ENCODE results near the gene ABHD1. TPM values are rescaled to one million over a fixed set of nuclear protein-coding genes. Genes with fewer than 3 reads are reported as not detected.

ABHD1 gene
- total RNA-seq, 3 donors from 2014 or later (not counting 1 experiment from before 2014, with no cell fraction given): 0.88 to 2.4 (median 1.2) TPM

GRCh38 chr2:27099334-27099955 lies 24.2 kb upstream of the ABHD1 start:
- peaks cover 0 to under 1% of the 10 kb centered on the region in 2 donors for H3K27me3 Mint-ChIP-seq (ENCODE audit: low read depth in 2 of 2)
- H3K4me1 Mint-ChIP-seq: peaks cover 0 to 16% of the 10 kb centered on the region in 2 donors

GRCh38 chr2:27100036-27100435 lies 23.6 kb upstream of the ABHD1 start:
- Mint-ChIP-seq H3K27ac (no peak overlapping the region), H3K9me3 (no peaks in the 10 kb centered on the region), H3K27me3 (ENCODE audit: low read depth in 2 of 2) (peaks cover 0 to 2% of the 10 kb centered on the region in 2 donors), H3K4me1 (peaks cover 0 to 16% of the 10 kb centered on the region in 2 donors), H3K4me3 (no peak overlapping the region), H3K36me3 (no peaks in the 10 kb centered on the region)
- H3K27ac ChIP-seq (ENCODE audit: low read length): no peak overlapping the region
- ATAC-seq (no peak), DNase-seq (no peak)
- no peaks in the 10 kb centered on the region for H3K9me3 ChIP-seq (ENCODE audit: control insufficient read depth, insufficient read depth, low read length)
- no peak overlapping the region for H3K4me3 ChIP-seq (ENCODE audit: low read length)
- TF ChIP-seq CTCF (IDR thresholded peaks at IDR 0.05): no peak
- no peaks in the 10 kb centered on the region for H3K27me3 ChIP-seq (ENCODE audit: control insufficient read depth, insufficient read depth, low read length)
- H3K36me3 ChIP-seq (ENCODE audit: control insufficient read depth, insufficient read depth, low read length): no peaks in the 10 kb centered on the region
- 93% methylated on average over 10 of the region's 10 CpGs for WGBS (ENCODE audit: insufficient coverage)
- peaks cover 9% of the 10 kb centered on the region for H3K4me1 ChIP-seq (ENCODE audit: control insufficient read depth, insufficient read depth, low read length)
- intact Hi-C loops (cut with micrococcal nuclease): no loop called here

More at GRCh38 chr2:27099334-27099955, 24.2 kb upstream of the ABHD1 start:
- ATAC-seq: no peak
- H3K27ac ChIP-seq (ENCODE audit: low read length): no peak overlapping the region
- DNase-seq: no peak
- 96% methylated on average over 19 of the region's 19 CpGs for WGBS (ENCODE audit: insufficient coverage)
- no peak overlapping the region for H3K4me3 ChIP-seq (ENCODE audit: low read length)
- no peaks in the 10 kb centered on the region for H3K9me3 ChIP-seq (ENCODE audit: control insufficient read depth, insufficient read depth, low read length)
- no peaks in the 10 kb centered on the region for H3K9me3 Mint-ChIP-seq
- no peak overlapping the region for H3K4me3 Mint-ChIP-seq
- intact Hi-C loops (cut with micrococcal nuclease): no loop called here
- peaks cover 9% of the 10 kb centered on the region for H3K4me1 ChIP-seq (ENCODE audit: control insufficient read depth, insufficient read depth, low read length)
- no peak overlapping the region for H3K27ac Mint-ChIP-seq
- no peaks in the 10 kb centered on the region for H3K27me3 ChIP-seq (ENCODE audit: control insufficient read depth, insufficient read depth, low read length)
- no peaks in the 10 kb centered on the region for H3K36me3 Mint-ChIP-seq
- no peaks in the 10 kb centered on the region for H3K36me3 ChIP-seq (ENCODE audit: control insufficient read depth, insufficient read depth, low read length)
- no peak for TF ChIP-seq CTCF (IDR thresholded peaks at IDR 0.05)

GRCh38 chr2:27102329-27102728 lies 21.3 kb upstream of the ABHD1 start:
- Histone ChIP-seq H3K4me1 (ENCODE audit: control insufficient read depth, insufficient read depth, low read length) (no peaks in the 10 kb centered on the region), H3K27me3 (ENCODE audit: control insufficient read depth, insufficient read depth, low read length) (no peaks in the 10 kb centered on the region), H3K4me3 (ENCODE audit: low read length) (no peak overlapping the region), H3K9me3 (ENCODE audit: control insufficient read depth, insufficient read depth, low read length) (no peaks in the 10 kb centered on the region), H3K27ac (ENCODE audit: low read length) (no peak overlapping the region), H3K36me3 (ENCODE audit: control insufficient read depth, insufficient read depth, low read length) (no peaks in the 10 kb centered on the region)
- H3K9me3 Mint-ChIP-seq: no peaks in the 10 kb centered on the region
- no peaks in the 10 kb centered on the region for H3K36me3 Mint-ChIP-seq
- H3K27me3 Mint-ChIP-seq (ENCODE audit: low read depth in 2 of 2): peaks cover 0 to 2% of the 10 kb centered on the region in 2 donors
- TF ChIP-seq CTCF (IDR thresholded peaks at IDR 0.05): no peak
- intact Hi-C loops (cut with micrococcal nuclease): loop anchor here (1.0 kb wide), 1 partner anchor 178 kb away; no protein-coding TSS in a partner anchor
- ATAC-seq: no peak
- H3K4me3 Mint-ChIP-seq: no peak overlapping the region
- no peaks in the 10 kb centered on the region for H3K4me1 Mint-ChIP-seq
- H3K27ac Mint-ChIP-seq: no peak overlapping the region
- no peak for DNase-seq
- WGBS (ENCODE audit: insufficient coverage): 87% methylated on average over 5 of the region's 5 CpGs

GRCh38 chr2:27105981-27106380 lies 17.6 kb upstream of the ABHD1 start:
- DNase-seq (no peak), ATAC-seq (no peak)
- Histone ChIP-seq H3K9me3 (ENCODE audit: control insufficient read depth, insufficient read depth, low read length) (no peaks in the 10 kb centered on the region), H3K4me1 (ENCODE audit: control insufficient read depth, insufficient read depth, low read length) (no peaks in the 10 kb centered on the region), H3K27ac (ENCODE audit: low read length) (no peak overlapping the region), H3K27me3 (ENCODE audit: control insufficient read depth, insufficient read depth, low read length) (no peaks in the 10 kb centered on the region), H3K4me3 (ENCODE audit: low read length) (no peak overlapping the region), H3K36me3 (ENCODE audit: control insufficient read depth, insufficient read depth, low read length) (no peaks in the 10 kb centered on the region)
- H3K4me1 Mint-ChIP-seq: no peaks in the 10 kb centered on the region
- H3K9me3 Mint-ChIP-seq: no peaks in the 10 kb centered on the region
- no peak overlapping the region for H3K4me3 Mint-ChIP-seq
- peaks cover 0 to 7% of the 10 kb centered on the region in 2 donors for H3K27me3 Mint-ChIP-seq (ENCODE audit: low read depth in 2 of 2)
- H3K27ac Mint-ChIP-seq: no peak overlapping the region
- no peak for TF ChIP-seq CTCF (IDR thresholded peaks at IDR 0.05)
- intact Hi-C loops (cut with micrococcal nuclease): no loop called here
- H3K36me3 Mint-ChIP-seq: no peaks in the 10 kb centered on the region
- 79% methylated on average over 3 of the region's 3 CpGs for WGBS (ENCODE audit: insufficient coverage)
